ENCODE data around the gene ANKRD34A.

DNA sequence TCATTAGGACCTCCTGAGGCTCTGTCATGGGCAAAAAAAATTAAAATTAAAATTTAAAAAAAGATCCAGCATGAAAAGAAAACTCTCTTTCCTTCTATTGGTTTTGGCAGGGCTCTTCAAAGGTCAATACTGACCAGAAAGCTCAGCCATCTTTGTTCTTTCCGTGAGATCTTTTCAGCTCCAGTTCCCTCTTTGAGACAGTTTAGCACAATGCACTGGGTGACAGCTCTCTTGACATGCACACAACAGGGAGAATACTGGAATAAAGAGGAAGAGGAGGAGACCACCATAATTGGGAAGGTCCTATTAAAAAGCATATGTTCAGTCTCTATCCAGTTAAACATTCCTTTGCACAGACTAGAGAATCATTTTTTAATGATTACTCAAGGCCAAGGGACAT, 12.8 kb downstream of the ANKRD34A start:
- TF ChIP-seq, protein P1, sequence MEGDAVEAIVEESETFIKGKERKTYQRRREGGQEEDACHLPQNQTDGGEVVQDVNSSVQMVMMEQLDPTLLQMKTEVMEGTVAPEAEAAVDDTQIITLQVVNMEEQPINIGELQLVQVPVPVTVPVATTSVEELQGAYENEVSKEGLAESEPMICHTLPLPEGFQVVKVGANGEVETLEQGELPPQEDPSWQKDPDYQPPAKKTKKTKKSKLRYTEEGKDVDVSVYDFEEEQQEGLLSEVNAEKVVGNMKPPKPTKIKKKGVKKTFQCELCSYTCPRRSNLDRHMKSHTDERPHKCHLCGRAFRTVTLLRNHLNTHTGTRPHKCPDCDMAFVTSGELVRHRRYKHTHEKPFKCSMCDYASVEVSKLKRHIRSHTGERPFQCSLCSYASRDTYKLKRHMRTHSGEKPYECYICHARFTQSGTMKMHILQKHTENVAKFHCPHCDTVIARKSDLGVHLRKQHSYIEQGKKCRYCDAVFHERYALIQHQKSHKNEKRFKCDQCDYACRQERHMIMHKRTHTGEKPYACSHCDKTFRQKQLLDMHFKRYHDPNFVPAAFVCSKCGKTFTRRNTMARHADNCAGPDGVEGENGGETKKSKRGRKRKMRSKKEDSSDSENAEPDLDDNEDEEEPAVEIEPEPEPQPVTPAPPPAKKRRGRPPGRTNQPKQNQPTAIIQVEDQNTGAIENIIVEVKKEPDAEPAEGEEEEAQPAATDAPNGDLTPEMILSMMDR (IDR thresholded peaks at IDR 0.05), result no peak
- no peak for TF ChIP-seq POLR2A (IDR thresholded peaks at IDR 0.05)

All from breast epithelium (tissue), 3 donors.